Measurements from ENCODE around the gene MEOX1. TPM values are rescaled to one million over a fixed set of nuclear protein-coding genes. Genes with fewer than 3 reads are reported as not detected.
"Not testable (repeated sequence)": the region's sequence is repeated elsewhere in the genome, so short reads cannot be mapped to it uniquely, and the experiment has no call there.

The MEOX1 gene
- polyA plus RNA-seq, 4 donors: 13.6 to 27.1 (median 17.7) TPM

- no peak for DNase-seq (ENCODE audit: low read depth in 4 of 4, low spot score in 3 of 4)
These were observed 36.1 kb downstream of the MEOX1 start for GRCh38 chr17:43625606-43626005.

GRCh38 chr17:43620581-43620980 is 41.1 kb downstream of the MEOX1 start:
- DNase-seq (ENCODE audit: low read depth in 4 of 4, low spot score in 3 of 4): no peak

- DNase-seq (ENCODE audit: low read depth in 4 of 4, low spot score in 3 of 4): no peak
These were observed 41.6 kb downstream of the MEOX1 start for GRCh38 chr17:43620147-43620546.

GRCh38 chr17:43619705-43620104 is 42.0 kb downstream of the MEOX1 start:
- DNase-seq (ENCODE audit: low read depth in 4 of 4, low spot score in 3 of 4): no peak

GRCh38 chr17:43618276-43618675 is 43.4 kb downstream of the MEOX1 start:
- DNase-seq (ENCODE audit: low read depth in 4 of 4, low spot score in 3 of 4): no peak

GRCh38 chr17:43616852-43617251 is 44.9 kb downstream of the MEOX1 start:
- DNase-seq (ENCODE audit: low read depth in 4 of 4, low spot score in 3 of 4): no peak

- DNase-seq (ENCODE audit: low read depth in 4 of 4, low spot score in 3 of 4): no peak
These were observed 45.3 kb downstream of the MEOX1 start for GRCh38 chr17:43616421-43616820.

- no peak for DNase-seq (ENCODE audit: low read depth in 4 of 4, low spot score in 3 of 4)
These were observed 45.7 kb downstream of the MEOX1 start for GRCh38 chr17:43616029-43616351.

GRCh38 chr17:43615330-43616028 is 46.2 kb downstream of the MEOX1 start:
- DNase-seq (ENCODE audit: low read depth in 4 of 4, low spot score in 3 of 4): no peak

GRCh38 chr17:43614561-43614960 is 47.2 kb downstream of the MEOX1 start:
- DNase-seq (ENCODE audit: low read depth in 4 of 4, low spot score in 3 of 4): no peak

- DNase-seq (ENCODE audit: low read depth in 4 of 4, low spot score in 3 of 4): no peak
These were observed 47.8 kb downstream of the MEOX1 start for GRCh38 chr17:43613917-43614316.

GRCh38 chr17:43612515-43612914 is 49.2 kb downstream of the MEOX1 start:
- DNase-seq (ENCODE audit: low read depth in 4 of 4, low spot score in 3 of 4): no peak

- DNase-seq (ENCODE audit: low read depth in 4 of 4, low spot score in 3 of 4): no peak
These were observed 50.3 kb downstream of the MEOX1 start for GRCh38 chr17:43611230-43611969.

GRCh38 chr17:43609613-43610385 is 51.9 kb downstream of the MEOX1 start:
- DNase-seq (ENCODE audit: low read depth in 4 of 4, low spot score in 3 of 4): no peak

- DNase-seq (ENCODE audit: low read depth in 4 of 4, low spot score in 3 of 4): no peak
These were observed 53.4 kb downstream of the MEOX1 start for GRCh38 chr17:43608313-43608712.

GRCh38 chr17:43604549-43604948 is 57.2 kb downstream of the MEOX1 start:
- DNase-seq (ENCODE audit: low read depth in 4 of 4, low spot score in 3 of 4): no peak

- no peak for DNase-seq (ENCODE audit: low read depth in 4 of 4, low spot score in 3 of 4)
These were observed 58.4 kb downstream of the MEOX1 start for GRCh38 chr17:43603321-43603720.

- not testable (repeated sequence) for DNase-seq (ENCODE audit: low read depth in 4 of 4, low spot score in 3 of 4)
These were observed 59.2 kb downstream of the MEOX1 start for GRCh38 chr17:43602556-43602955.

GRCh38 chr17:43601280-43602039 is 60.3 kb downstream of the MEOX1 start:
- no peak for DNase-seq (ENCODE audit: low read depth in 4 of 4, low spot score in 3 of 4)

- DNase-seq (ENCODE audit: low read depth in 4 of 4, low spot score in 3 of 4): no peak
These were observed 61.9 kb downstream of the MEOX1 start for GRCh38 chr17:43599835-43600234.

GRCh38 chr17:43599046-43599395 is 62.7 kb downstream of the MEOX1 start:
- DNase-seq (ENCODE audit: low read depth in 4 of 4, low spot score in 3 of 4): no peak
